Osteocyte (in vitro differentiated cells): ENCODE data around the gene RXFP1. TPM values are rescaled to one million over a fixed set of nuclear protein-coding genes. Genes with fewer than 3 reads are reported as not detected.

Experiments used
- DNase-seq: peaks from one replicate; pipeline ENCODE4 v3.0.0; 2021; ENCODE audit warnings: mixed read lengths; ENCODE audit not compliant: unreplicated experiment; ENCODE audit errors: extremely low spot score
- H3K27ac Mint-ChIP-seq: one replicate; pipeline ENCODE4 v1.8.0; 2021; ENCODE audit warnings: mild to moderate bottlenecking, mixed read lengths; ENCODE audit not compliant: unreplicated experiment
- H3K27me3 Mint-ChIP-seq: one replicate; pipeline ENCODE4 v1.8.0; 2021; ENCODE audit warnings: mixed read lengths; ENCODE audit not compliant: unreplicated experiment
- H3K36me3 Mint-ChIP-seq: one replicate; pipeline ENCODE4 v1.8.0; 2021; ENCODE audit warnings: mixed read lengths; ENCODE audit not compliant: unreplicated experiment
- H3K4me1 Mint-ChIP-seq: one replicate; pipeline ENCODE4 v1.8.0; 2021; ENCODE audit warnings: mixed read lengths; ENCODE audit not compliant: unreplicated experiment
- H3K4me3 Mint-ChIP-seq: one replicate; pipeline ENCODE4 v1.8.0; 2021; ENCODE audit warnings: mild to moderate bottlenecking, moderate library complexity, mixed read lengths; ENCODE audit not compliant: unreplicated experiment
- H3K9me3 Mint-ChIP-seq: one replicate; pipeline ENCODE4 v1.8.0; 2021; ENCODE audit warnings: mixed read lengths; ENCODE audit not compliant: unreplicated experiment
- long read RNA-seq: library from polyadenylated mRNA; unstranded; transcript quantifications from one replicate; pipeline ENCODE4 v2.0.0, GENCODE V29; 2021
- total RNA-seq: library from RNA; stranded (reverse); gene quantifications from 2 replicates; pipeline ENCODE4 v1.2.1, GENCODE V29; 2021
- TF ChIP-seq, protein P1 (sequence below): fragments of 200-600 bp; sonication (generic); IDR thresholded peaks from 2 replicates; pipeline ENCODE4 v1.5.0; 2021; ENCODE audit warnings: antibody characterized with exemption, mild to moderate bottlenecking, moderate library complexity

The RXFP1 gene
- total RNA-seq, result not detected in 2 replicates
- long read RNA-seq, partial matches to known transcripts, result 0 of 1 reads
- long read RNA-seq, other reads (novel, unspliced or antisense), result 1 of 1 reads

DNA sequence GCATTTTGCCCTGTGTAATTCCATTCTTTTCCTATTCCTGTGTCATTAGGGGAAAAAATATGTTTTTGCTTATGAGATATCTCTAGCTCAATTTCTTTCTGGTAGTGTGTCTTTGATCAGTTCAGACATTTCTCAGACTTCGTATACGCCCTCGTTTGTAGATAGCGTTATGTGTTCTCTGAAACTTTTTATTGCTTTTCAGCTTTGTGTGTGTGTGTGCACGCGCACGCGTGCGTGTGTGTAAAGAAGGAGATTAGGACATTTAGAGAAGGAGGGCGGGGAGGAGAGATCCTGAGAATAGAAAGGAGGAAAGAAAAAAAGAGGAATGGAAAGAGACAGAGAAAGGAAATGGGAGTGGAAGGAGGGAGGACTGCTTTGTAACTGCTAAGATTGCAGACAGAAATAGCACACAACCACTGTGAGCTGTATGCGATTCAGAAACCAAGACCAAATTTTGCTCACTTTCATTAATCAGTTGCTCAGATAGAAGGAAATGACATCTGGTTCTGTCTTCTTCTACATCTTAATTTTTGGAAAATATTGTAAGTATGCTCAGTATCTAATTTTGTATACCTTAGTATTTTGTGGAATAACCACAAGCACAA, at the start of gene RXFP1:
TSS of gene RXFP1 (plus strand) at position 399 of the 605 bp plus-strand sequence. CDS start at position 494, 95 bp downstream.
- TF ChIP-seq, protein P1, sequence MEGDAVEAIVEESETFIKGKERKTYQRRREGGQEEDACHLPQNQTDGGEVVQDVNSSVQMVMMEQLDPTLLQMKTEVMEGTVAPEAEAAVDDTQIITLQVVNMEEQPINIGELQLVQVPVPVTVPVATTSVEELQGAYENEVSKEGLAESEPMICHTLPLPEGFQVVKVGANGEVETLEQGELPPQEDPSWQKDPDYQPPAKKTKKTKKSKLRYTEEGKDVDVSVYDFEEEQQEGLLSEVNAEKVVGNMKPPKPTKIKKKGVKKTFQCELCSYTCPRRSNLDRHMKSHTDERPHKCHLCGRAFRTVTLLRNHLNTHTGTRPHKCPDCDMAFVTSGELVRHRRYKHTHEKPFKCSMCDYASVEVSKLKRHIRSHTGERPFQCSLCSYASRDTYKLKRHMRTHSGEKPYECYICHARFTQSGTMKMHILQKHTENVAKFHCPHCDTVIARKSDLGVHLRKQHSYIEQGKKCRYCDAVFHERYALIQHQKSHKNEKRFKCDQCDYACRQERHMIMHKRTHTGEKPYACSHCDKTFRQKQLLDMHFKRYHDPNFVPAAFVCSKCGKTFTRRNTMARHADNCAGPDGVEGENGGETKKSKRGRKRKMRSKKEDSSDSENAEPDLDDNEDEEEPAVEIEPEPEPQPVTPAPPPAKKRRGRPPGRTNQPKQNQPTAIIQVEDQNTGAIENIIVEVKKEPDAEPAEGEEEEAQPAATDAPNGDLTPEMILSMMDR, result no peak
- Mint-ChIP-seq H3K4me1 (no peaks in the 10 kb centered on the region), H3K4me3 (no peak within 1 kb of the TSS), H3K9me3 (no peaks in the 10 kb centered on the region), H3K36me3 (no peaks in the 10 kb centered on the region), H3K27me3 (peaks cover 19% of the 10 kb centered on the region), H3K27ac (no peak within 1 kb of the TSS)
- DNase-seq, result no peak

DNA sequence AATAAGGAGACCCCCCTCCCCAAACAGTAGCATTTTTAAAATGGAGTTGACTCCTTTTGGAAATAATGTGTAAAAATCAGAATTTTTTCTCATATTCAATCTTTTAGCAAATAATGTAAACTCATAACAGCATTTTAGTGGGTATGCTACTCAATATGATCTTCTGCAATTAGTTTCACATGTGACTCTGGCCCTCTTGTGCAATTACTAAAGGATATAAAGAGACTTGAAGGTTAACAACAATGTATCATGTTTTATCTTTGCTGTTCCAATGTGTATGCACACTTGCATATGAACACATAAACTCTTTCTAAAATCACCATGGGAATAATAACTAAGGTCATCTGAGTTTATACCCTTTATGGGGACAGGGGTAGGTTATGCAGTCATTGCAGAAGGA, 39.9 kb upstream of the RXFP1 start:
- H3K27ac Mint-ChIP-seq, result no peak overlapping the region
- H3K9me3 Mint-ChIP-seq, result peaks cover 6% of the 10 kb centered on the region
- no peak for DNase-seq
- no peak overlapping the region for H3K4me3 Mint-ChIP-seq
- no peaks in the 10 kb centered on the region for H3K36me3 Mint-ChIP-seq
- TF ChIP-seq, protein P1, result no peak
- peaks cover 7% of the 10 kb centered on the region for H3K4me1 Mint-ChIP-seq
- H3K27me3 Mint-ChIP-seq, result peaks cover 14% of the 10 kb centered on the region

DNA sequence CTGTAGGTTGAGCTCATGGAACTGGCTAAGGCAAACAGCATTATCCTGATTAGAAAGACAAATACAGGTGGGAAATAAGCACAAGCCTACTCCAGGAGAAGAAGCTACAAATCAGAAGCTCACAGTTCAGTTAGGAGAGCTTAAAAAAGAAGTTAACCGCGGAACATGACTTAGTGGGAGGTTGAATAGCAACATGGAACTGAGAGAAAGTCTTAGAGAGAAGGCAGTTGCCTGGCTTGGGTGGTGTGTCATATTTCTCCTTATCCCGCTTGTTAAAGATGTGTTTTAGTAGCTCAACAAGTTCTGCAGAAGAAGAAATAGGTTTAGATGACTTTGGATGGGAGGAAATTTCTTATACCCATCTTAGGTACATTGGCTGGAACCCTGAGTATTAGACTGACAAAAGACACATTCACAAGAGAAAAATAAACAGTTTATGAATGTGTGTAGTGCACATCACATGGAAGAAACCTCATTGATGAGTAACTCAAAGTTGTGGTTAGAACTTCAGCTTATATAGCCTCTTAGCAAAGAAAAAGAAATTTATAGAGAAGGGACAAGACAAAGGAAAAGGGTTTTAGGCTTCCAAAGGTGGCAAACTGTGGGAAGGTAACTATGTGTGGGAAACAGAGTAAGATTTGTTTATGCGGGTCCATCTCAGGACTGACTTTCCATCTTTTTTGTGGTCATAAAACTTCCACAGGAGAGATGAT, 37.4 kb upstream of the RXFP1 start:
- no peak overlapping the region for H3K4me3 Mint-ChIP-seq
- TF ChIP-seq, protein P1, result no peak
- no peaks in the 10 kb centered on the region for H3K36me3 Mint-ChIP-seq
- peaks cover 12% of the 10 kb centered on the region for H3K9me3 Mint-ChIP-seq
- H3K27me3 Mint-ChIP-seq, result peaks cover 7% of the 10 kb centered on the region
- no peaks in the 10 kb centered on the region for H3K4me1 Mint-ChIP-seq
- H3K27ac Mint-ChIP-seq, result no peak overlapping the region
- no peak for DNase-seq

DNA sequence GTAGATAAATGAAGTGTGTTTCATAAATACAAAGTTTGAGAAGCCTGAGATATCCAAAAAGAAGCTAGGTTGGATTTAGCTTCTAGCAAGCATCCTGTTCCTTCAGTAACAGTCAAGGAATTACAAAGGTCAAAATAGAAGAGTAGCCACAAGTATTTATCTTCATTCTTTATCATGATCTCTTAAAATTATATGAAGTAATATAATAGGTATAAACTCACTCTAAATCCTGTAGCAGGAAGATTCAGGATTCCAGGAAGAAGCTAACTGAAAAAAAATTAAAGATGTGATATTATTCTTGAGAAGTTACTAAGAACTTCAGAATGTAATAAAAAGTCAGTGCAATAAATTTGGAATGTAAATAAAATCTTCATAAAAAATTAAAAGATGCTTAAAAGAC, 31.1 kb upstream of the RXFP1 start:
- no peak overlapping the region for H3K4me3 Mint-ChIP-seq
- TF ChIP-seq, protein P1, result no peak
- H3K4me1 Mint-ChIP-seq, result no peaks in the 10 kb centered on the region
- peaks cover 18% of the 10 kb centered on the region for H3K9me3 Mint-ChIP-seq
- H3K27ac Mint-ChIP-seq, result no peak overlapping the region
- H3K36me3 Mint-ChIP-seq, result peaks cover 5% of the 10 kb centered on the region
- DNase-seq, result no peak
- H3K27me3 Mint-ChIP-seq, result peaks cover 19% of the 10 kb centered on the region

DNA sequence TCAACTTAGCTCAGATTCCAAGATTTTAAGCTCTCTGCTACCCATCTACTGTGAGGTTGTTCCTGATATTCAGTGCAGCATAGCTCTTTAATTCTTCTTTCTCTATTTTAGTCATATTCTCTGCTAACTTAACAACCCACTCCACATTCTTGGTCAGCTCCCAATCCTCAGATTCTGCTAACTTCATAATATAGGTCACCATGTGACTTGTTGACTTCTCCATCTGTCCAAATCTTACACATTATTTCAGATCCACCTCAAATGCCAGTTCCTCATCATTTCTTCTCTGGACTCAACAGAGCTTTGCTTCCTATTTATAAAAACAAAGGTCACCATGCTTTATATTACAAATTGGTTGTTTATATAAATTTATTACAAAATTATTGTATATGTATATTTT, 29.3 kb upstream of the RXFP1 start:
- no peak overlapping the region for H3K4me3 Mint-ChIP-seq
- TF ChIP-seq, protein P1, result no peak
- H3K27ac Mint-ChIP-seq, result no peak overlapping the region
- H3K9me3 Mint-ChIP-seq, result peaks cover 8% of the 10 kb centered on the region
- peaks cover 24% of the 10 kb centered on the region for H3K27me3 Mint-ChIP-seq
- peaks cover 5% of the 10 kb centered on the region for H3K36me3 Mint-ChIP-seq
- no peak for DNase-seq
- H3K4me1 Mint-ChIP-seq, result no peaks in the 10 kb centered on the region
